Endothelial cell (in vitro differentiated cells): ENCODE data around the gene WNK2. TPM values are rescaled to one million over a fixed set of nuclear protein-coding genes. Genes with fewer than 3 reads are reported as not detected.

Experiments used
- DNase-seq: peaks from one replicate; pipeline ENCODE4 v3.0.0; 2021; ENCODE audit warnings: low spot score
- H3K27ac Mint-ChIP-seq: one replicate; pipeline ENCODE4 v1.8.0; 2021; ENCODE audit warnings: mixed read lengths, inconsistent platforms; ENCODE audit not compliant: unreplicated experiment
- H3K27me3 Mint-ChIP-seq: one replicate; pipeline ENCODE4 v1.8.0; 2021; ENCODE audit warnings: mild to moderate bottlenecking, moderate library complexity, mixed read lengths, inconsistent platforms; ENCODE audit not compliant: unreplicated experiment
- H3K36me3 Mint-ChIP-seq: one replicate; pipeline ENCODE4 v1.8.0; 2021; ENCODE audit warnings: mild to moderate bottlenecking, low read depth, mixed read lengths, inconsistent platforms; ENCODE audit not compliant: unreplicated experiment
- H3K4me1 Mint-ChIP-seq: one replicate; pipeline ENCODE4 v1.8.0; 2021; ENCODE audit warnings: mild to moderate bottlenecking, mixed read lengths, inconsistent platforms; ENCODE audit not compliant: unreplicated experiment
- H3K4me3 Mint-ChIP-seq: one replicate; pipeline ENCODE4 v1.8.0; 2021; ENCODE audit warnings: mild to moderate bottlenecking, mixed read lengths, inconsistent platforms; ENCODE audit not compliant: unreplicated experiment
- H3K9me3 Mint-ChIP-seq: one replicate; pipeline ENCODE4 v1.8.0; 2021; ENCODE audit warnings: mixed read lengths, inconsistent platforms; ENCODE audit not compliant: unreplicated experiment
- total RNA-seq: library from RNA; stranded (reverse); fragmentation: NEBNext Ultra II Directional; extraction: Animal tissue kit (Norgen Biotek cat#: 25700); gene quantifications from one replicate; pipeline ENCODE4 v1.2.1, GENCODE V29; 2021; ENCODE audit not compliant: unreplicated experiment
- TF ChIP-seq, protein P1 (sequence below): fragments of 200-600 bp; sonication (generic); IDR thresholded peaks from one replicate; pipeline ENCODE4 v1.5.0; 2021; ENCODE audit warnings: antibody characterized with exemption; ENCODE audit not compliant: unreplicated experiment

Gene WNK2
- total RNA-seq, 1 donor from 2014 or later = 0.82 TPM

- Mint-ChIP-seq H3K27me3 (peaks cover 1% of the 10 kb centered on the region), H3K36me3 (no peaks in the 10 kb centered on the region), H3K4me3 (no peak overlapping the region), H3K4me1 (peaks cover 4% of the 10 kb centered on the region), H3K9me3 (no peaks in the 10 kb centered on the region), H3K27ac (no peak overlapping the region)
- TF ChIP-seq, protein P1, sequence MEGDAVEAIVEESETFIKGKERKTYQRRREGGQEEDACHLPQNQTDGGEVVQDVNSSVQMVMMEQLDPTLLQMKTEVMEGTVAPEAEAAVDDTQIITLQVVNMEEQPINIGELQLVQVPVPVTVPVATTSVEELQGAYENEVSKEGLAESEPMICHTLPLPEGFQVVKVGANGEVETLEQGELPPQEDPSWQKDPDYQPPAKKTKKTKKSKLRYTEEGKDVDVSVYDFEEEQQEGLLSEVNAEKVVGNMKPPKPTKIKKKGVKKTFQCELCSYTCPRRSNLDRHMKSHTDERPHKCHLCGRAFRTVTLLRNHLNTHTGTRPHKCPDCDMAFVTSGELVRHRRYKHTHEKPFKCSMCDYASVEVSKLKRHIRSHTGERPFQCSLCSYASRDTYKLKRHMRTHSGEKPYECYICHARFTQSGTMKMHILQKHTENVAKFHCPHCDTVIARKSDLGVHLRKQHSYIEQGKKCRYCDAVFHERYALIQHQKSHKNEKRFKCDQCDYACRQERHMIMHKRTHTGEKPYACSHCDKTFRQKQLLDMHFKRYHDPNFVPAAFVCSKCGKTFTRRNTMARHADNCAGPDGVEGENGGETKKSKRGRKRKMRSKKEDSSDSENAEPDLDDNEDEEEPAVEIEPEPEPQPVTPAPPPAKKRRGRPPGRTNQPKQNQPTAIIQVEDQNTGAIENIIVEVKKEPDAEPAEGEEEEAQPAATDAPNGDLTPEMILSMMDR = no peak
- DNase-seq = no peak
Observed at GRCh38 chr9:93147632-93148031, 36.3 kb upstream of the WNK2 start.

DNA sequence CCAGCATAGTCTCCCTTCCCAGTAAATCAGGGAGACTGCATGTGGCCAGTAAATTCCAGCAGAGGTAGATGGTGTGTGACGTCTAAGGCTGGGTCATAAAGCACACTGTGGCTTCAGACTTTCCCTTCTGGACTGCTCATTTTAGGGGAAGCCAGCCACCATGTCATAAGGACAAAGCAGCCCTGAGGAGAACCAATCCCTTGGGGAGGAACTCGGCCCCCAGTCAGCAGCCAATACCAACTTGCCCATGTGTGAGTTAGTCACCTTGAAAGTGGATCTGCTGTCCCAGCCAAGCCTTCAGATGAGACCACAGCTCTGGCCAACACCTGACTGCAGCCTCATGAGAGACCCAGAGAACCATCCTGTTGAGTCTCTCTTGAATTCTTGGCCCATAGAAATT lies 35.2 kb upstream of the WNK2 start:
- peaks cover 1% of the 10 kb centered on the region for H3K27me3 Mint-ChIP-seq
- no peak overlapping the region for H3K4me3 Mint-ChIP-seq
- H3K27ac Mint-ChIP-seq = no peak overlapping the region
- H3K4me1 Mint-ChIP-seq = peaks cover 4% of the 10 kb centered on the region
- TF ChIP-seq, protein P1 = no peak
- H3K9me3 Mint-ChIP-seq = no peaks in the 10 kb centered on the region
- no peak for DNase-seq
- no peaks in the 10 kb centered on the region for H3K36me3 Mint-ChIP-seq

- H3K9me3 Mint-ChIP-seq = no peaks in the 10 kb centered on the region
- no peaks in the 10 kb centered on the region for H3K36me3 Mint-ChIP-seq
- no peak overlapping the region for H3K4me3 Mint-ChIP-seq
- peaks cover 2% of the 10 kb centered on the region for H3K4me1 Mint-ChIP-seq
- TF ChIP-seq, protein P1 = no peak
- H3K27ac Mint-ChIP-seq = no peak overlapping the region
- DNase-seq = no peak
- peaks cover 1% of the 10 kb centered on the region for H3K27me3 Mint-ChIP-seq
Observed at GRCh38 chr9:93149361-93149760, 34.6 kb upstream of the WNK2 start.

GRCh38 chr9:93151097-93151784 lies 32.7 kb upstream of the WNK2 start:
- TF ChIP-seq, protein P1 = no peak
- Mint-ChIP-seq H3K36me3 (no peaks in the 10 kb centered on the region), H3K27me3 (peaks cover 1% of the 10 kb centered on the region), H3K4me3 (no peak overlapping the region), H3K4me1 (no peaks in the 10 kb centered on the region), H3K27ac (no peak overlapping the region), H3K9me3 (no peaks in the 10 kb centered on the region)
- DNase-seq = no peak

- Mint-ChIP-seq H3K4me3 (no peak overlapping the region), H3K36me3 (no peaks in the 10 kb centered on the region), H3K4me1 (no peaks in the 10 kb centered on the region), H3K27ac (no peak overlapping the region), H3K27me3 (no peaks in the 10 kb centered on the region), H3K9me3 (no peaks in the 10 kb centered on the region)
- peak; percentile 81 for DNase-seq
- TF ChIP-seq, protein P1 = peak; percentile 79
Observed at GRCh38 chr9:93154293-93154903, 29.5 kb upstream of the WNK2 start.
